Measurements from ENCODE around the gene DBN1. TPM values are rescaled to one million over a fixed set of nuclear protein-coding genes. Genes with fewer than 3 reads are reported as not detected.
A peak's percentile ranks its signal among the peaks of the same experiment; 100 is the strongest.

Gene DBN1
- total and polyA plus RNA-seq, 9 of the 15 experiments (the other 6 are each of a cell fraction or from before 2014, with no cell fraction given): 0.25 to 87.2 (median 27.9) TPM

DNA sequence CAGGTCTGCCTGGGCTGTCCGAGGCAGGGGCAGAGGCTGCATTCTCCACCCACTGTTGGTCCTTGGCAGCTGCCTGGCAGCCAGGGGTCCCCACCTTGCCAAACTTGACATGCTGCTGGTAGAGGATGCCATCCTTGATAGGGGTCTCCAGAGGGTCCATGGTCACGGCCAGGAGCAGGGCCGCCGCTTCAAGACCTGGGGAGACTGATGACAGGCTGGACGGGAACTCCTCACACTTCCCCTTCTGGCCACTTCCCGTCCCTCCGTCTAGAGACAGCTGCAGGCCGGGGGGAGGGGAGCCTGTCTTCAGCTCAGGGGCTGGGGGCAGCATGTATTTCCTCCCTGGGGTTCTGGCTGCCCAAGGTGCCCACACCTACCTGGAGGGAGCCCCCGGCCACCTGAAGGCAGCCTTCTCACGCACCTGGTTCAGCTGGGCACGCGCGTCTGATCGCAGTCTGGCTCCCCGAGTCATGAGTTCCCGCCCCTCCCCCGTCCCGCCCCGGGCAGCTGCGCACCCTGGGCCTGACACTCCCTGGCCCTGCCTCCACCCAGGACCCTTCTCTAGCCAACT, 36.0 kb upstream of the DBN1 start, which contains the start of gene DOK3 (continued):
- TF ChIP-seq XRCC4 (IDR thresholded peaks at IDR 0.05; ENCODE audit: extremely low read depth, insufficient read depth, insufficient read length): no peak
- TF ChIP-seq SPI1 (IDR thresholded peaks at IDR 0.05; ENCODE audit: borderline replicate concordance, low read depth, low read length): peak; percentile 97
- TF ChIP-seq, protein P1, sequence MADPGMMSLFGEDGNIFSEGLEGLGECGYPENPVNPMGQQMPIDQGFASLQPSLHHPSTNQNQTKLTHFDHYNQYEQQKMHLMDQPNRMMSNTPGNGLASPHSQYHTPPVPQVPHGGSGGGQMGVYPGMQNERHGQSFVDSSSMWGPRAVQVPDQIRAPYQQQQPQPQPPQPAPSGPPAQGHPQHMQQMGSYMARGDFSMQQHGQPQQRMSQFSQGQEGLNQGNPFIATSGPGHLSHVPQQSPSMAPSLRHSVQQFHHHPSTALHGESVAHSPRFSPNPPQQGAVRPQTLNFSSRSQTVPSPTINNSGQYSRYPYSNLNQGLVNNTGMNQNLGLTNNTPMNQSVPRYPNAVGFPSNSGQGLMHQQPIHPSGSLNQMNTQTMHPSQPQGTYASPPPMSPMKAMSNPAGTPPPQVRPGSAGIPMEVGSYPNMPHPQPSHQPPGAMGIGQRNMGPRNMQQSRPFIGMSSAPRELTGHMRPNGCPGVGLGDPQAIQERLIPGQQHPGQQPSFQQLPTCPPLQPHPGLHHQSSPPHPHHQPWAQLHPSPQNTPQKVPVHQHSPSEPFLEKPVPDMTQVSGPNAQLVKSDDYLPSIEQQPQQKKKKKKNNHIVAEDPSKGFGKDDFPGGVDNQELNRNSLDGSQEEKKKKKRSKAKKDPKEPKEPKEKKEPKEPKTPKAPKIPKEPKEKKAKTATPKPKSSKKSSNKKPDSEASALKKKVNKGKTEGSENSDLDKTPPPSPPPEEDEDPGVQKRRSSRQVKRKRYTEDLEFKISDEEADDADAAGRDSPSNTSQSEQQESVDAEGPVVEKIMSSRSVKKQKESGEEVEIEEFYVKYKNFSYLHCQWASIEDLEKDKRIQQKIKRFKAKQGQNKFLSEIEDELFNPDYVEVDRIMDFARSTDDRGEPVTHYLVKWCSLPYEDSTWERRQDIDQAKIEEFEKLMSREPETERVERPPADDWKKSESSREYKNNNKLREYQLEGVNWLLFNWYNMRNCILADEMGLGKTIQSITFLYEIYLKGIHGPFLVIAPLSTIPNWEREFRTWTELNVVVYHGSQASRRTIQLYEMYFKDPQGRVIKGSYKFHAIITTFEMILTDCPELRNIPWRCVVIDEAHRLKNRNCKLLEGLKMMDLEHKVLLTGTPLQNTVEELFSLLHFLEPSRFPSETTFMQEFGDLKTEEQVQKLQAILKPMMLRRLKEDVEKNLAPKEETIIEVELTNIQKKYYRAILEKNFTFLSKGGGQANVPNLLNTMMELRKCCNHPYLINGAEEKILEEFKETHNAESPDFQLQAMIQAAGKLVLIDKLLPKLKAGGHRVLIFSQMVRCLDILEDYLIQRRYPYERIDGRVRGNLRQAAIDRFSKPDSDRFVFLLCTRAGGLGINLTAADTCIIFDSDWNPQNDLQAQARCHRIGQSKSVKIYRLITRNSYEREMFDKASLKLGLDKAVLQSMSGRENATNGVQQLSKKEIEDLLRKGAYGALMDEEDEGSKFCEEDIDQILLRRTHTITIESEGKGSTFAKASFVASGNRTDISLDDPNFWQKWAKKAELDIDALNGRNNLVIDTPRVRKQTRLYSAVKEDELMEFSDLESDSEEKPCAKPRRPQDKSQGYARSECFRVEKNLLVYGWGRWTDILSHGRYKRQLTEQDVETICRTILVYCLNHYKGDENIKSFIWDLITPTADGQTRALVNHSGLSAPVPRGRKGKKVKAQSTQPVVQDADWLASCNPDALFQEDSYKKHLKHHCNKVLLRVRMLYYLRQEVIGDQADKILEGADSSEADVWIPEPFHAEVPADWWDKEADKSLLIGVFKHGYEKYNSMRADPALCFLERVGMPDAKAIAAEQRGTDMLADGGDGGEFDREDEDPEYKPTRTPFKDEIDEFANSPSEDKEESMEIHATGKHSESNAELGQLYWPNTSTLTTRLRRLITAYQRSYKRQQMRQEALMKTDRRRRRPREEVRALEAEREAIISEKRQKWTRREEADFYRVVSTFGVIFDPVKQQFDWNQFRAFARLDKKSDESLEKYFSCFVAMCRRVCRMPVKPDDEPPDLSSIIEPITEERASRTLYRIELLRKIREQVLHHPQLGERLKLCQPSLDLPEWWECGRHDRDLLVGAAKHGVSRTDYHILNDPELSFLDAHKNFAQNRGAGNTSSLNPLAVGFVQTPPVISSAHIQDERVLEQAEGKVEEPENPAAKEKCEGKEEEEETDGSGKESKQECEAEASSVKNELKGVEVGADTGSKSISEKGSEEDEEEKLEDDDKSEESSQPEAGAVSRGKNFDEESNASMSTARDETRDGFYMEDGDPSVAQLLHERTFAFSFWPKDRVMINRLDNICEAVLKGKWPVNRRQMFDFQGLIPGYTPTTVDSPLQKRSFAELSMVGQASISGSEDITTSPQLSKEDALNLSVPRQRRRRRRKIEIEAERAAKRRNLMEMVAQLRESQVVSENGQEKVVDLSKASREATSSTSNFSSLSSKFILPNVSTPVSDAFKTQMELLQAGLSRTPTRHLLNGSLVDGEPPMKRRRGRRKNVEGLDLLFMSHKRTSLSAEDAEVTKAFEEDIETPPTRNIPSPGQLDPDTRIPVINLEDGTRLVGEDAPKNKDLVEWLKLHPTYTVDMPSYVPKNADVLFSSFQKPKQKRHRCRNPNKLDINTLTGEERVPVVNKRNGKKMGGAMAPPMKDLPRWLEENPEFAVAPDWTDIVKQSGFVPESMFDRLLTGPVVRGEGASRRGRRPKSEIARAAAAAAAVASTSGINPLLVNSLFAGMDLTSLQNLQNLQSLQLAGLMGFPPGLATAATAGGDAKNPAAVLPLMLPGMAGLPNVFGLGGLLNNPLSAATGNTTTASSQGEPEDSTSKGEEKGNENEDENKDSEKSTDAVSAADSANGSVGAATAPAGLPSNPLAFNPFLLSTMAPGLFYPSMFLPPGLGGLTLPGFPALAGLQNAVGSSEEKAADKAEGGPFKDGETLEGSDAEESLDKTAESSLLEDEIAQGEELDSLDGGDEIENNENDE (IDR thresholded peaks at IDR 0.05; ENCODE audit: low read depth, low read length): no peak
- TF ChIP-seq TRIM28 (IDR thresholded peaks at IDR 0.05): no peak
- TF ChIP-seq SMARCC2 (IDR thresholded peaks at IDR 0.05; ENCODE audit: low read depth): no peak
- TF ChIP-seq SRSF9 (IDR thresholded peaks at IDR 0.05; ENCODE audit: borderline replicate concordance, low read depth, low read length): no peak

Data from K562 (cell line).